CD4-positive, alpha-beta T cell treated with Interleukin-1 beta for 1 hour (primary cell): ENCODE results near the gene ATP2A3.
A peak's percentile ranks its signal among the peaks of the same experiment; 100 is the strongest.
"Not testable (repeated sequence)": the region's sequence is repeated elsewhere in the genome, so short reads cannot be mapped to it uniquely, and the experiment has no call there.

Experiments used
- DNase-seq, 2 donors: peaks; one replicate each; pipeline ENCODE4 v3.0.0-alpha.2; 2020 to 2022

ATP2A3 gene

DNA sequence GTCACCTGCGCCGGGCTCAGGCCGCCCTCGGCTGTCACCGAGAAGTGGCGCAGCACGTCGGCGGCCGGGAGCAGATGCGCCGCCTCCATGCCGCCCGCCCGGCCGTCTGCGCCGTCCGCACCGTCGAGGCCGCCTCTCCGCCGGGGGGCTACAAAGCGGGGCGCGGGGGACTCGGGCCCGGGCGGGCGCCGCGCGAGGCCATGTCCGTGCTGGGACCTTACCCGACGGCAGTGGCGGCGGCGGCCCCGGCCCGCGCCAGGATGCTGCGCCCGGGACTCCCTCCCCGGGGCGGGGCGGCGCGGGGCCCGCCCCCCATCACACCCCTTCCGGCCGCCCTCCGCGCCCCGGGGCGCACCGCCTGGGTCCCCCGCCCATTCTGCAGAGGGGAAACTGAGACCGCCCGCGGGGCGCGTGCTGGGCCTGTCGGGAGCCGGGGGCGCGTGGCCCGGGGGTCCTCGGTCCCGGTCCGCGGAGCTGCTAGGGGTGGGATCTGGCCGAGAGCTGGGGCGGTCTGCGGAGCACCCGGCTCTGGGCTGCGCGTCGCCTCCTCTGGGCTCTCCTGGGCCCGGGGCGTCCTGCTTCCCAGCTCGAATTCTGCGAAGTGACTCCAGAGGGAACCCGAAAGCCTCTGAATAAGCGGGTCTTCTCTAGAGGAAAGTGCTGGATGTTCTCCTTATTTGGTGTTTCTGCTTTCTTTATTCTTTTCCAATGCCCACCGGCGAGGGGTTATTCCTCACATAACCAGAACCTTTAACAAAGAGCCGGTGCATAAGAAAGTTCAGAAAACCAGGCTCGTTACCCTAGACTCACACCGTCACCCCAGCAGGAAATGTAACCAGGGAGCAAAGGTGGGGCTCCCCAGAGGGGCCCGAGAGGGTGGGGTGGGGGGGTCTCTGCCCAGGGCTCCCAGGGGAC, at the start of gene ATP2A3:
TSS of gene ATP2A3 (minus strand) at position 235 of the 915 bp plus-strand sequence. CDS start at position 89, 146 bp downstream.
- peak; percentile 69 to 72 for DNase-seq

GRCh38 chr17:4010754-4011153, 46.5 kb upstream of the ATP2A3 start:
- DNase-seq: no peak

- DNase-seq: no peak
These were observed 45.0 kb upstream of the ATP2A3 start for GRCh38 chr17:4009186-4009785.

- DNase-seq: no peak
These were observed 44.4 kb upstream of the ATP2A3 start for GRCh38 chr17:4008441-4009185.

- no peak for DNase-seq
These were observed 43.8 kb upstream of the ATP2A3 start for GRCh38 chr17:4008082-4008435.

- no peak for DNase-seq
These were observed 43.3 kb upstream of the ATP2A3 start for GRCh38 chr17:4007346-4008081.

- DNase-seq: no peak
These were observed 42.5 kb upstream of the ATP2A3 start for GRCh38 chr17:4006745-4007211.

DNA sequence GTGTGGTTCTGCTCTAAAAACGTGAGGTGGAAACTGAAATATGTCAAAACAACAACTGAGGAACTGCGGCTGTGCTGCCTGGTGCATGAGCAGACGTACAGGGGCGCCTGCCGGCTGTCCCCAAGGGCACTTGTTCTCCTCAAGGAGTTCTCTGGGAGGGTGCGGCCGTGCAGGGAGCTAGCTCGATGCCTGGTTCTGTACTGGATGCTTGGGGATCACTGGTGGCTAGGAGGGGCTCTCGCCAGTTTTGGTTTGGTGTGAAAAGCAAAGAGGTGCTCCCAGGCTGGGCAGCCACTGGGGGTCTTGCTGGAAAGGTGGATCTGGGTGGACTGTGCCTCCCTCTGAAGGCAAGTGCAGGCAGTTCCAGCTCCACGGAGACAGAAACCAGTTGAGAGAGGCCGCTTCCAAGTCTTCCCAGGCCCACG, 41.9 kb upstream of the ATP2A3 start:
- DNase-seq: no peak

DNA sequence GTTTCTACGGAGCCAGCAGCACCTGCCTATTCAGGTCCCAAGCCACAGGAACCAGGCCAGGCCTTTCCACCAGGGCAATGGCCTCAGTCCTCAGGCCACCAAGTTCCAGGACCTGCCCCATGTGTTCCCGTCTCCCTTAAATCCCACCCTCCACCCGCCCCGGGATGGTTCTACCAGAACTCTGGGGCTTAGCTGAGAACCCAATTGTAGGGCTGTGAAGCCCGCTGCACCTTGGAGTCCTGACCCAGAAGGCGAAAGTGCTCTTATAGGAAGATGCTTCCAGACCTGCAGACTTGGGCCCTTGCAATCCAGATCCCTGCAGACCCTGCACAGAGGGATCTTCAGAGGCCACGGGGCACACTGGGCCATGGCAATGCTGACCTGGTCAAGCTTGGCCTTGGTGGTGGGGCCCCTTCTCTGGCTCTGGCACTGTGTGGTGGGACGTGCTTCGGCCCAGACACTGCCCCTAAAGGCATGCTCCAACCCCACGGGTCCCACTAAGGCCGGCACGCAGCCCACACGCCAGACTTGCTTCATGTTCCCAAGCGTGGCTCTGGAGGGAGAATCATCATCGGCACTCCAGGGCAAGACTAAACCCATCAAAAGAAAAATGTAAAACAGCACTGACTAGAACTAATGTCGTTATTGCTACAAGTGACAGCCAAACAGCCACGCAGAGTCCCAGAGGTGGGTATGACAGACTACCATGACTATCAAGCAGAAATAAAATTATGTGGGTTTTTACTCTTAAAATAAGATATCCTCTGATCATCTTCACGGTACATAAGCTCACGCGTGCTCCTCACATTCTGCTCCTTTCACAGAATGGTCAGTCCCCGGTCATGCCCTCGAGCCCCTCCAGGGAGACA, 41.3 kb upstream of the ATP2A3 start:
- DNase-seq: no peak

GRCh38 chr17:4004517-4005295, 40.5 kb upstream of the ATP2A3 start:
- peak; percentile 59 to 60 for DNase-seq

DNA sequence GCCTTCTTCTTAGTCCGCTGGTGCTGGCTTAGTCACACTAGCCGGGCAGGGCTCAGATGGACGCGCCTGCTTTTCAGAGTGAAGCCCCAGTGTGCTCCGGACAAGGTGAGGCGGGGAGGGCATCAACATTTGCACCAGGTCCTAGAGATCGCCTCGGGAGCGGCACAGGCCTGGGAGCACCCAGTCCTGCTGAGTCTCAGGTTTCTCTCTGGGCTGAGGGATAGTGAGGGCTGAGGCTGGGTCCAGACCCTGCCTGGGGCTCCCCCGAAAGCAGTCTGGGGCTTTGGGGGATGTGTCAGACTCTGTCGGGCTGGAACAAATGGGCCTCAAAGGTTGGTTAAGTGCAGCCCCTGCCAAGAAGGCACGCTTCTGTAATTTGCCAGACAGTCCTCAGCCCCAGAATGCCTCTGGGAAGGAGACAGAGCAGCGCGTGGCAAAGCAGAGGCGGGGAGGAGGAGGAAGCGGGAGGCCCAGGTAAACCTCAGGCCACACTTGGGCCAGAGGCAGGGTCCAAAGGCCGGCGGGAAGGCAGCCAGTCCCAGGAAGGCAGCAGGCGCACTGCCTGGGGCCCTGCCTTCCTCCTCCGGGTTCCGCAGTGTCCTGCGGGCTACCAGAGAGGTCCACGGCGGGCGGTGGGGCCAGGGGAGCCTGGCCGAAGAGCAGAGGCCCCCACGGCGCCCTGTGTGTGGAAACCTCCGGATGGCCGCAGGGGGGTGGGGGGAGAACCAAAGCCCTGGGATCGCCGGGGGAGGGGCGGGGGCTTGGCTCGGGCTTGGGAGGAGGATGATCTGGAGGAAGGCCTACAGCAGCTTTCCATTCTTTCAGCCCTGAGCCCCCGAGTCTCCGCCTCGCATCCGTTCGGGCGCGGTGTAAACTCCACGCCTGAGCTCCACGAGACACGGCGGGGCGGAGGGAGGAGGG, 39.5 kb upstream of the ATP2A3 start:
- no peak for DNase-seq

- DNase-seq: no peak
These were observed 38.9 kb upstream of the ATP2A3 start for GRCh38 chr17:4003131-4003500.

GRCh38 chr17:4001048-4001590, 36.9 kb upstream of the ATP2A3 start:
- DNase-seq: no peak

GRCh38 chr17:3998436-3998835, 34.2 kb upstream of the ATP2A3 start:
- no peak for DNase-seq

DNA sequence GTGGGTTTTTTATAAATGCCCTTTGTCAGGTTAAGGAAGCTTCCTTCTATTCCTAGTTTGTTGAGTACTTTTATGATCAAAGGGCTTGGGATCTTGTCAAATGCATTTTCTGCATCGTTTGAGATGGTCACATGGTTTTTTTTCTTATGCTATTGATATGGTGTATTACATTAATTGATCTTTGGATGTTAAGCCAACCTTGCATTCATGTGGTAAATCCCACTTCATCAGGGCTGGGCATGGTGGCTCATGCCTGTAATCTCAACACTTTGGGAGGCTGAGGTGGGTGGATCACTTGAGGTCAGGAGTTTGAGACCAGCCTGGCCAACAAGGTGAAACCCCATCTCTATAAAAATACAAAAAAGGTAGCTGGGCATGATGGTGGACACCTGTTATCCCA, 30.8 kb upstream of the ATP2A3 start:
- no peak for DNase-seq

DNA sequence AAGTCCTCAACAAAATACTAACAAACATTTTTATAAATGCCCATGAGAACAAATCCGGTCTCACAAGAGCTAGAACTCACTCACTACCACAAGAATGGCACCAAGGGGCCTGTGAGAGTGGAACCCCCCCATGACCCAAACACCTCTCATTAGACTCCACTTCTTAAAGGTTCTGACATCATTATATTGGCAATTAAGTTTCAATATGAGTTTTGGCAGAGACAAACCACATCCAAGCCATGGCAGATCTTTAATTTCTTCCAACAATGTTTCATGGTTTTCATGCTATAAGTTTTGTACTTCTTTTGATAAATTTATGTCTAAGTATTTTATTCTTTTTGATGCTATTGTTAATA, 30.0 kb upstream of the ATP2A3 start:
- DNase-seq: no peak

GRCh38 chr17:3993493-3994220, 29.4 kb upstream of the ATP2A3 start:
- no peak for DNase-seq

DNA sequence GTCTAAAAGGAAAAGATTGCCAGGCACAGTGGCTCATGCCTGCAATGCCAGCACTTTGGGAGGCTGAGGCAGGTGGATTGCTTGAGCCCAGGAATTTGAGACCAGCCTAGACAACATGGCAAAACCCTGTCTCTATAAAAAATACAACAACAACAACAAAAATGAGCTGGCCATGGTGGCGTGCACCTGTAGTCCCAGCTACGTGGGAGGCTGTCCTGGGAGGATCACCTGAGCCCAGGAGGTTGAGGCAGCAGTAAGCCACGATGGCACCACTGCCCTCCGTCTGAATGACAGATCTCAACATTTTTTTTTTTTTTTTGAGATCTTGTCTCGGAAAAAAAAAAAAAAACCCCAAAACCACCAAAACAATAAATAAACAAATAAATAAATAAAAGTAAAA, 28.1 kb upstream of the ATP2A3 start:
- no peak for DNase-seq

DNA sequence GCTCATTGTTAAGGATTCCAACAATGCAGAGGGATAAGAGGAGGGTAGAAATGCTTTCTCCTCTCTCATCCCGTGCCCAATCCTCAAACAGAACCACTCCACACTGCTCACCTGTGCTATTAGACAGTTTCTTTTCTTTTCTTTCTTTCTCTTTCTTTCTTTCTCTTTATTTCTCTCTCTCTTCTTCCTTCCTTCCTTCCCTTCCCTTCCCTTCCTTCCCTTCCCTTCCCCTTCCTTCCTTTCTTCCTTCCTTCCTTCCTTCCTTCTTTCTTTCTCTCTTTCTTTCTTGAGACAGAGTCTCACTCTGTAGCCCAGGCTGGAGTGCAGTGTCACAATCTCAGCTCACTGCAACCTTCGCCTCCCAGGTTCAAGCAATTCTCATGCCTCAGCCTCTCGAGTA, 27.5 kb upstream of the ATP2A3 start:
- not testable (repeated sequence) for DNase-seq
